Caco-2 (cell line): ENCODE data around the gene GLE1. TPM values are rescaled to one million over a fixed set of nuclear protein-coding genes. Genes with fewer than 3 reads are reported as not detected.

Experiments
- BruUV-seq: library from RNA; stranded (reverse); fragments of 400-500 nt; replicated peaks from 2 replicates; lab custom pipeline; 2021; lab: Mats Ljungman, UMichigan
- CTCF ChIA-PET: fragments of 300-600 bp; sonication (Branson Sonifier 250); formaldehyde crosslinking; loops from one replicate; lab custom pipeline; 2022; ENCODE audit warnings: antibody characterized with exemption; lab: Charles Lee
- POLR2A ChIA-PET: fragments of 300-600 bp; sonication (Branson Sonifier 250); formaldehyde crosslinking; loops from one replicate; lab custom pipeline; 2022; ENCODE audit warnings: antibody characterized with exemption; lab: Charles Lee
- DNase-seq, 2 experiments: peaks; one replicate each; pipeline versions ENCODE4 v3.0.0 to v3.0.0-alpha.2; 2020 to 2022
- H3K27me3 ChIP-seq: replicated peaks from 2 replicates; pipeline ENCODE4 v1.6.0; 2011; ENCODE audit warnings: low read length; ENCODE audit not compliant: control insufficient read depth, insufficient read depth
- H3K36me3 ChIP-seq: 2 replicates; pipeline ENCODE4 v1.5.1; 2011; ENCODE audit warnings: low read length; ENCODE audit not compliant: control insufficient read depth, insufficient read depth
- H3K4me1 ChIP-seq: fragments of 250-450 bp; sonication (Bioruptor Pico); 2 replicates; pipeline ENCODE4 v1.5.1; 2020; ENCODE audit warnings: mild to moderate bottlenecking
- H3K4me3 ChIP-seq: 2 replicates; pipeline ENCODE4 v1.5.1; 2011; ENCODE audit warnings: low read depth, mild to moderate bottlenecking, control low read depth, low read length
- H3K9me3 ChIP-seq: fragments of 250-450 bp; sonication (Bioruptor Pico); 2 replicates; pipeline ENCODE4 v1.5.1; 2020; ENCODE audit warnings: mild to moderate bottlenecking, moderate library complexity
- H3K27ac Mint-ChIP-seq: one replicate; pipeline ENCODE4 v1.8.0; 2022; ENCODE audit warnings: mixed read lengths; ENCODE audit not compliant: unreplicated experiment
- H3K27me3 Mint-ChIP-seq: one replicate; pipeline ENCODE4 v1.8.0; 2022; ENCODE audit warnings: mixed read lengths; ENCODE audit not compliant: insufficient read depth, unreplicated experiment
- H3K36me3 Mint-ChIP-seq: one replicate; pipeline ENCODE4 v1.8.0; 2022; ENCODE audit warnings: mild to moderate bottlenecking, mixed read lengths; ENCODE audit not compliant: insufficient read depth, unreplicated experiment
- H3K4me1 Mint-ChIP-seq: one replicate; pipeline ENCODE4 v1.8.0; 2022; ENCODE audit warnings: low read depth, mixed read lengths; ENCODE audit not compliant: unreplicated experiment
- H3K4me3 Mint-ChIP-seq: one replicate; pipeline ENCODE4 v1.8.0; 2022; ENCODE audit warnings: mild to moderate bottlenecking, moderate library complexity, mixed read lengths; ENCODE audit not compliant: unreplicated experiment
- H3K9me3 Mint-ChIP-seq: one replicate; pipeline ENCODE4 v1.8.0; 2022; ENCODE audit warnings: mixed read lengths; ENCODE audit not compliant: unreplicated experiment
- CTCF ChIP-seq, 2 experiments: fragments of 200-600 bp in 1 of 2; IDR thresholded peaks; 1 replicate in 1 of 2; 2 replicates in 1 of 2; pipeline versions ENCODE4 v1.5.1 to v1.8.0; 2011 to 2022; ENCODE audit warnings: antibody characterized with exemption in 1 of 2, control low read depth in 1 of 2, inconsistent platforms in 1 of 2, low read depth in 1 of 2, low read length in 1 of 2, mild to moderate bottlenecking in 1 of 2, moderate library complexity in 1 of 2; ENCODE audit not compliant: insufficient read depth in 1 of 2, severe bottlenecking in 1 of 2, unreplicated experiment in 1 of 2
- intact Hi-C: fragments of 100-400 bp; cut with micrococcal nuclease; formaldehyde crosslinking; loops from one replicate; pipeline ENCODE4 v1.10.0; 2022; ENCODE audit not compliant: unreplicated experiment
- total RNA-seq: library from RNA; stranded (reverse); gene quantifications from 2 replicates; pipeline ENCODE4 v1.2.3, GENCODE V29; 2022

GLE1 gene
- total RNA-seq, 1 experiment from 2014 or later = 30.4 TPM

GRCh38 chr9:128521956-128522355, 17.4 kb downstream of the GLE1 start:
- intact Hi-C loops = no loop called here
- no TSS peak for BruUV-seq
- peaks cover 68% of the 10 kb centered on the region for H3K36me3 Mint-ChIP-seq
- H3K9me3 Mint-ChIP-seq = no peaks in the 10 kb centered on the region
- Histone ChIP-seq H3K36me3 (peaks cover 2% of the 10 kb centered on the region; the same call in 1 of the 2 replicates), H3K4me3 (no peak overlapping the region), H3K27me3 (no peaks in the 10 kb centered on the region), H3K4me1 (no peaks in the 10 kb centered on the region), H3K9me3 (no peaks in the 10 kb centered on the region)
- ChIA-PET CTCF (no interaction called here), POLR2A (no interaction called here)
- no peak for DNase-seq
- no peak overlapping the region for H3K4me3 Mint-ChIP-seq
- no peak overlapping the region for H3K27ac Mint-ChIP-seq
- no peaks in the 10 kb centered on the region for H3K4me1 Mint-ChIP-seq
- H3K27me3 Mint-ChIP-seq = no peaks in the 10 kb centered on the region
- no peak for TF ChIP-seq CTCF (IDR thresholded peaks at IDR 0.05; ENCODE audit: insufficient read depth in 1 of 2, low read depth in 1 of 2, low read length in 1 of 2, severe bottlenecking in 1 of 2, unreplicated experiment in 1 of 2)

GRCh38 chr9:128523199-128523925, 18.8 kb downstream of the GLE1 start:
- Histone ChIP-seq H3K9me3 (no peaks in the 10 kb centered on the region), H3K4me3 (no peak overlapping the region), H3K27me3 (no peaks in the 10 kb centered on the region), H3K4me1 (no peaks in the 10 kb centered on the region), H3K36me3 (peaks cover 2% of the 10 kb centered on the region; the same call in 1 of the 2 replicates)
- H3K9me3 Mint-ChIP-seq = no peaks in the 10 kb centered on the region
- H3K36me3 Mint-ChIP-seq = peaks cover 58% of the 10 kb centered on the region
- no peaks in the 10 kb centered on the region for H3K27me3 Mint-ChIP-seq
- intact Hi-C loops = no loop called here
- ChIA-PET CTCF (no interaction called here), POLR2A (no interaction called here)
- BruUV-seq = no TSS peak
- H3K4me3 Mint-ChIP-seq = no peak overlapping the region
- no peak overlapping the region for H3K27ac Mint-ChIP-seq
- no peaks in the 10 kb centered on the region for H3K4me1 Mint-ChIP-seq
- no peak for TF ChIP-seq CTCF (IDR thresholded peaks at IDR 0.05; ENCODE audit: insufficient read depth in 1 of 2, low read depth in 1 of 2, low read length in 1 of 2, severe bottlenecking in 1 of 2, unreplicated experiment in 1 of 2)
- DNase-seq = no peak

GRCh38 chr9:128526720-128527119, 22.2 kb downstream of the GLE1 start:
- Mint-ChIP-seq H3K27ac (no peak overlapping the region), H3K4me1 (no peaks in the 10 kb centered on the region), H3K9me3 (no peaks in the 10 kb centered on the region), H3K4me3 (no peak overlapping the region), H3K27me3 (no peaks in the 10 kb centered on the region), H3K36me3 (peaks cover 52% of the 10 kb centered on the region)
- Histone ChIP-seq H3K9me3 (no peaks in the 10 kb centered on the region), H3K27me3 (no peaks in the 10 kb centered on the region), H3K4me3 (no peak overlapping the region), H3K4me1 (no peaks in the 10 kb centered on the region), H3K36me3 (peaks cover 2% of the 10 kb centered on the region; the same call in 1 of the 2 replicates)
- no TSS peak for BruUV-seq
- no peak for DNase-seq
- ChIA-PET CTCF (no interaction called here), POLR2A (no interaction called here)
- intact Hi-C loops = no loop called here
- no peak for TF ChIP-seq CTCF (IDR thresholded peaks at IDR 0.05; ENCODE audit: insufficient read depth in 1 of 2, low read depth in 1 of 2, low read length in 1 of 2, severe bottlenecking in 1 of 2, unreplicated experiment in 1 of 2)
